SJCRH30 (cell line): ENCODE results near the gene PFKFB2. TPM values are rescaled to one million over a fixed set of nuclear protein-coding genes. Genes with fewer than 3 reads are reported as not detected.
"Not testable (repeated sequence)": the region's sequence is repeated elsewhere in the genome, so short reads cannot be mapped to it uniquely, and the experiment has no call there.

ENCODE experiments used
- DNase-seq, 2 experiments: peaks; one replicate each; pipeline ENCODE4 v3.0.0-alpha.2; 2015 to 2020
- H3K27ac ChIP-seq: fragments of 250-450 bp; sonication (Bioruptor Pico); 2 replicates; pipeline ENCODE4 v1.5.1; 2020; ENCODE audit warnings: mild to moderate bottlenecking, moderate library complexity
- H3K27me3 ChIP-seq: fragments of 250-450 bp; sonication (Bioruptor Pico); 2 replicates; pipeline ENCODE4 v1.5.1; 2020; ENCODE audit warnings: mild to moderate bottlenecking, moderate library complexity
- H3K36me3 ChIP-seq: fragments of 250-450 bp; sonication (Bioruptor Pico); 2 replicates; pipeline ENCODE4 v1.5.1; 2020; ENCODE audit warnings: mild to moderate bottlenecking, moderate library complexity
- H3K4me1 ChIP-seq: fragments of 250-450 bp; sonication (Bioruptor Pico); 2 replicates; pipeline ENCODE4 v1.5.1; 2020; ENCODE audit warnings: mild to moderate bottlenecking, moderate library complexity
- H3K4me3 ChIP-seq: fragments of 250-450 bp; sonication (Bioruptor Pico); 2 replicates; pipeline ENCODE4 v1.5.1; 2020; ENCODE audit warnings: mild to moderate bottlenecking, moderate library complexity
- H3K9me3 ChIP-seq: fragments of 250-450 bp; sonication (Bioruptor Pico); replicated peaks from 2 replicates; pipeline ENCODE4 v1.5.1; 2020; ENCODE audit warnings: mild to moderate bottlenecking, moderate library complexity
- total RNA-seq: library from RNA; depleted of rRNA; stranded (reverse); fragments of >200 nt; shearing (Covaris generic); gene quantifications from 2 replicates; pipeline ENCODE4 v1.2.3, GENCODE V29; 2014

The PFKFB2 gene
- total RNA-seq, 1 experiment from 2014 or later = 1.0 TPM

- Histone ChIP-seq H3K4me3 (no peak overlapping the region), H3K36me3 (no peaks in the 10 kb centered on the region), H3K27ac (no peak overlapping the region), H3K9me3 (no peaks in the 10 kb centered on the region), H3K27me3 (no peaks in the 10 kb centered on the region), H3K4me1 (no peaks in the 10 kb centered on the region)
- DNase-seq = no peak
These were observed 24.0 kb upstream of the PFKFB2 start for GRCh38 chr1:207028884-207029650.

GRCh38 chr1:207029701-207030521, 23.2 kb upstream of the PFKFB2 start:
- no peaks in the 10 kb centered on the region for H3K9me3 ChIP-seq
- H3K27me3 ChIP-seq = no peaks in the 10 kb centered on the region
- H3K27ac ChIP-seq = no peak overlapping the region
- no peaks in the 10 kb centered on the region for H3K4me1 ChIP-seq
- no peak overlapping the region for H3K4me3 ChIP-seq
- DNase-seq = no peak
- no peaks in the 10 kb centered on the region for H3K36me3 ChIP-seq

GRCh38 chr1:207030522-207031009, 22.5 kb upstream of the PFKFB2 start:
- no peak for DNase-seq
- H3K4me1 ChIP-seq = no peaks in the 10 kb centered on the region
- H3K36me3 ChIP-seq = no peaks in the 10 kb centered on the region
- no peak overlapping the region for H3K4me3 ChIP-seq
- no peaks in the 10 kb centered on the region for H3K27me3 ChIP-seq
- H3K27ac ChIP-seq = no peak overlapping the region
- no peaks in the 10 kb centered on the region for H3K9me3 ChIP-seq

- no peak overlapping the region for H3K4me3 ChIP-seq
- DNase-seq = no peak
- no peaks in the 10 kb centered on the region for H3K9me3 ChIP-seq
- H3K4me1 ChIP-seq = no peaks in the 10 kb centered on the region
- no peaks in the 10 kb centered on the region for H3K27me3 ChIP-seq
- H3K36me3 ChIP-seq = no peaks in the 10 kb centered on the region
- no peak overlapping the region for H3K27ac ChIP-seq
These were observed 22.1 kb upstream of the PFKFB2 start for GRCh38 chr1:207031016-207031415.

GRCh38 chr1:207031632-207032264, 21.3 kb upstream of the PFKFB2 start:
- no peak overlapping the region for H3K4me3 ChIP-seq

GRCh38 chr1:207032528-207033017, 20.5 kb upstream of the PFKFB2 start, which contains the start of gene C1orf116:
C1orf116 (minus strand) TSS chr1:207032756; CDS start chr1:207027598, 5,158 bp downstream.
- Histone ChIP-seq H3K4me1 (no peaks in the 10 kb centered on the region), H3K27me3 (no peaks in the 10 kb centered on the region), H3K9me3 (no peaks in the 10 kb centered on the region), H3K27ac (no peak within 1 kb of the TSS), H3K4me3 (no peak within 1 kb of the TSS), H3K36me3 (no peaks in the 10 kb centered on the region)
- peak in 1 of 2 experiments; percentile 45 for DNase-seq

More at GRCh38 chr1:207031632-207032264, 21.3 kb upstream of the PFKFB2 start:
- H3K9me3 ChIP-seq = no peaks in the 10 kb centered on the region
- DNase-seq = no peak
- H3K27ac ChIP-seq = no peak overlapping the region
- H3K36me3 ChIP-seq = no peaks in the 10 kb centered on the region
- H3K4me1 ChIP-seq = no peaks in the 10 kb centered on the region
- H3K27me3 ChIP-seq = no peaks in the 10 kb centered on the region

GRCh38 chr1:207033302-207033701, 19.8 kb upstream of the PFKFB2 start:
- Histone ChIP-seq H3K4me1 (no peaks in the 10 kb centered on the region), H3K27me3 (no peaks in the 10 kb centered on the region), H3K4me3 (no peak overlapping the region), H3K36me3 (no peaks in the 10 kb centered on the region), H3K27ac (no peak overlapping the region), H3K9me3 (no peaks in the 10 kb centered on the region)
- DNase-seq = no peak

GRCh38 chr1:207034208-207034607, 18.9 kb upstream of the PFKFB2 start:
- DNase-seq = no peak
- H3K4me3 ChIP-seq = no peak overlapping the region
- no peaks in the 10 kb centered on the region for H3K4me1 ChIP-seq

GRCh38 chr1:207034998-207035397, 18.1 kb upstream of the PFKFB2 start:
- Histone ChIP-seq H3K36me3 (no peaks in the 10 kb centered on the region), H3K9me3 (no peaks in the 10 kb centered on the region), H3K27ac (no peak overlapping the region), H3K4me3 (no peak overlapping the region), H3K4me1 (no peaks in the 10 kb centered on the region), H3K27me3 (no peaks in the 10 kb centered on the region)
- DNase-seq = no peak

More at GRCh38 chr1:207034208-207034607, 18.9 kb upstream of the PFKFB2 start:
- H3K36me3 ChIP-seq = no peaks in the 10 kb centered on the region
- no peak overlapping the region for H3K27ac ChIP-seq
- no peaks in the 10 kb centered on the region for H3K27me3 ChIP-seq
- H3K9me3 ChIP-seq = no peaks in the 10 kb centered on the region

- no peaks in the 10 kb centered on the region for H3K36me3 ChIP-seq
- no peak overlapping the region for H3K4me3 ChIP-seq
- no peaks in the 10 kb centered on the region for H3K9me3 ChIP-seq
- no peak overlapping the region for H3K27ac ChIP-seq
- H3K4me1 ChIP-seq = no peaks in the 10 kb centered on the region
- H3K27me3 ChIP-seq = no peaks in the 10 kb centered on the region
- no peak for DNase-seq
These were observed 17.1 kb upstream of the PFKFB2 start for GRCh38 chr1:207035877-207036551.

- Histone ChIP-seq H3K4me3 (no peak overlapping the region), H3K27me3 (no peaks in the 10 kb centered on the region), H3K36me3 (no peaks in the 10 kb centered on the region), H3K4me1 (no peaks in the 10 kb centered on the region), H3K9me3 (no peaks in the 10 kb centered on the region), H3K27ac (no peak overlapping the region)
- no peak for DNase-seq
These were observed 16.2 kb upstream of the PFKFB2 start for GRCh38 chr1:207036865-207037264.

- H3K9me3 ChIP-seq = no peaks in the 10 kb centered on the region
- no peak overlapping the region for H3K27ac ChIP-seq
- H3K27me3 ChIP-seq = no peaks in the 10 kb centered on the region
- no peak for DNase-seq
- H3K36me3 ChIP-seq = no peaks in the 10 kb centered on the region
- no peak overlapping the region for H3K4me3 ChIP-seq
- H3K4me1 ChIP-seq = no peaks in the 10 kb centered on the region
These were observed 13.5 kb upstream of the PFKFB2 start for GRCh38 chr1:207039380-207040180.

GRCh38 chr1:207040181-207040533, 12.9 kb upstream of the PFKFB2 start:
- no peaks in the 10 kb centered on the region for H3K27me3 ChIP-seq
- DNase-seq = no peak
- no peak overlapping the region for H3K27ac ChIP-seq

GRCh38 chr1:207041397-207041796, 11.7 kb upstream of the PFKFB2 start:
- H3K9me3 ChIP-seq, H3K27me3 ChIP-seq, H3K36me3 ChIP-seq, H3K4me1 ChIP-seq, H3K4me3 ChIP-seq, DNase-seq, H3K27ac ChIP-seq: not testable (repeated sequence)

More at GRCh38 chr1:207040181-207040533, 12.9 kb upstream of the PFKFB2 start:
- Histone ChIP-seq H3K4me3 (no peak overlapping the region), H3K36me3 (no peaks in the 10 kb centered on the region), H3K9me3 (no peaks in the 10 kb centered on the region), H3K4me1 (no peaks in the 10 kb centered on the region)
